Stimulated activated CD8-positive, alpha-beta memory T cell treated with anti-CD3 and anti-CD28 coated beads, Interleukin-15, amount 100 ng/mL, for 1 hour (primary cell): ENCODE data around the gene GRB10.

Experiments used
- DNase-seq: peaks from one replicate; pipeline ENCODE4 v3.0.0-alpha.2; 2020; ENCODE audit warnings: low read depth

Gene GRB10

DNA sequence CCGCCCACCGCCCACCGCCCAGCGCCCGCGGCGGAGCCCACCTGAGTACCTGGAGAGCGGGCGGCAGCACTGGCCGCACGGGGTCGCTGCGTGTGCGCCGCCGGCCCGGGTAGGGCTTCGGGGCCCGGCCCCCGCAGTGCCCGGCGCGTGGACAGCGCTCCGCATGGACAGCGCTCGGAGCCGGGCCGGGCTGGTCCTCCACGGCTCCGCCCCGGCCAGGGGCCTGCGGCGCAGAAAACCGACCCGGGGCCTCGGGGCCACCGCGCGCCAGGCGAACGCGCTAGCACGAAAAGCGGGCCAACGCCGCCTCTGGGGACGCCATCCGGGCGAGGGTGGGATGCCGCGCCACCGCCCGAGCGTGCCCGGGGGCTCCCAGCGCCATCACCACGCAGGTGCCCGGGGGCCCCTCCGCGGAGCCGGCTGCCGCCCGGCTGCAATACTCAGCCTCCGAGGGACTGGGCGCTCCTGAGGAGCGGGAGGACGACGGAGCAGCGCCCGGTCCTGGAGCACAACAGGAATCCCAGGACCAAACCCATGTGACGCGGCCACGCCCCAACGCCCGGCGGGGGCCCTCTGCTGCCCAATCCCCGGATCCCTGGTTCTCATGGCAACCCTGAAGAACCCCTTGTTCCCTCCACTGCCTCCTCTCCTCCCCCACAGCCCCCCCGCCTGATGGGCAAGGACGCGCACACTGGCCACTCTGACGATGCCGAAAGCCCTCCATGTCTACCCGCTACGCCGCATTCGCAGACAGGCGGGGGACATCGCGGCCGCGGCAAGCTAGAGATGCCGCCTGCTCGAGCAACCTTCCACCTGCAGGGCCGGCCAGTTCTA lies at the start of gene GRB10:
Gene GRB10 (minus strand): TSS at position 522 of the 834 bp plus-strand sequence. CDS start 50,574 bp downstream, outside the sequence.
- DNase-seq, result no peak

DNA sequence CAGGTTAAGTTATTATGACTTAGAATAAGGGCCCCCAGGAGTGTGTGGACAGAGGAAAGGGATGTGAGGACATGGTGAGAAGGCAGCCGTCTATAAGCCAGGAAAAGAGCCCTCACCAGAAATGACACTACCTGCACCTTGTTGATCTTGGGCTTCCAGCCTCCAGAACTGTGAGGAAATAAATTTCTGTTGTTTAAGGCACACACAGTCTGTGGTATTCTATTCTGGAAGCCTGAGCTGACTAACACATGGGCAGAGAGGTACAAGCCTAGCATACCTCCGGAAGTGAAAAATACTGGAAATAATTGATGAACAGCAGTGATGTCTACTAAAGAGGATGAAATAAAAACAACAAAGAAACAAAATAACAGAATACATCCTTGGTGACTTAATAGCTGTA lies 46.1 kb upstream of the GRB10 start:
- no peak for DNase-seq

DNA sequence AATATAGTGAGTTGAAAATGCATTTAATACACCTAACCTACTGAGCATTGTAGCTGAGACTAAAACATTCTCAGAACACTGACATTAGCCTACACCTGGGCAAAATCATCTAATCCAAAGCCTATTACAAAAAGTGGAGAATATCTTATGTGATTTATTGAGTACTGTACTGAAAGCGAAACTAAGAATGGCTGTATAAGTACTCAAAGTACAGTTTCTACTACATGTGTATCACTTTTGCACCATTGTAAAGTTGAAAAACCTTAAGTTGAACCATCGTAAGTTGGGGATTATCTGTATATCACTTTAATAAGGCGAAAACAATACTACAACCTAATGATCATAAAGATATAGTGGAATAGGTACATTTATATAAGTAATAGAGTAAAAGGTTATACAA lies 45.4 kb upstream of the GRB10 start:
- no peak for DNase-seq

DNA sequence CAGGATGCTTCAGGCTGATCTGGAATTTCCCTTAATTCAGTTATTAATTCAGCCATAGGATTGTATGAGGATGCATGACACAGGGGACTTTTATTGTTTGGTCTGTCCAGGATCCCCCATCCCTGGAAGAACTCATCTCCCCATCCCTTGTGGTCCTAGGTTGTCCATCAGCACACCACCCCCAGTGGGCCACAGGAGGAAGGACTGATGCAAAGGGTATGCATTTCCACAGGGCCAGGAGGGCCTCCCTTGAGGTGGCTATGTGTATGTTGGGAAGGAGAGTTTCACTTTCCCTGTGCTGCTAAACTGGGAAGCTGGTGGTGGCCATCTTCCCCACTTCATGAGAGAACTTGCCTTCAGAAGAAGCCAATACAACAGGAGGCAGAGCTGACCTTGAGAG lies 44.6 kb upstream of the GRB10 start:
- no peak for DNase-seq

DNA sequence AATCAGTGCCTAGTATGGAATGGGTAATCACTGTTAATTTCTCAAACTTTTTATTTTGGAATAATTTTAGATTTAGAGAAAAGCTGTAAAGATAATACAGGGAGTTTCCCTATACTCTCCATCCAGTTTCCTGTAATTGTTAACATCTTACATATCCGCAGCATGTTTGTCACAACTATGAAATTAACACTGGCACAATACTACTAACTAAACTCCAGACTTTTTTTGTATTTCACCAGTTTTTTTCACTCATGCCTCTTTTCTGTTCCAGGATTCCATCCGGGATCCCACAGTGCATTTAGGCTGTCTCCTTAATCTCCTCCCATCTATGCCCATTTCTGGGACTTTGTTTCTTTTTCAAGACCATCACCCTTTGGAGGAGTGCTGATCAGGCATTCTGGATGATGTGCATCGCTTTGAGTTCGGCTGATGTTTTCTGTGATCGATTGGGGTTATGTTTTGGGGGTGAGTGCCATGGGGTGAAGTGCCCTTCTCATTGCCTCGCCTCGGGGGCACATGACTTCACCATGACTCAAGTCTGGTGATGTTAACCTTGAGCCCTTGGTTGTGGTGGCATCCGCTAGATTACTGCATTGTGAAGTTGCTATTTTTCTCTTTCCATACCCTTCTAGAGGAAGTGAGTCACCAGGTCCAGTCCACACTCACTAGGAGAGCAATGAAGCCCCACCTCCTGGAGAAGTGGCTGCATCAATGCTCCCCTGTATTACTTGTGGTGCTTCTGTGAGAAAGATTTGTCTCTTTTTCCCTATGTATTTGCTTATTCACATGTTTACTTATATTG lies 43.9 kb upstream of the GRB10 start:
- no peak for DNase-seq

DNA sequence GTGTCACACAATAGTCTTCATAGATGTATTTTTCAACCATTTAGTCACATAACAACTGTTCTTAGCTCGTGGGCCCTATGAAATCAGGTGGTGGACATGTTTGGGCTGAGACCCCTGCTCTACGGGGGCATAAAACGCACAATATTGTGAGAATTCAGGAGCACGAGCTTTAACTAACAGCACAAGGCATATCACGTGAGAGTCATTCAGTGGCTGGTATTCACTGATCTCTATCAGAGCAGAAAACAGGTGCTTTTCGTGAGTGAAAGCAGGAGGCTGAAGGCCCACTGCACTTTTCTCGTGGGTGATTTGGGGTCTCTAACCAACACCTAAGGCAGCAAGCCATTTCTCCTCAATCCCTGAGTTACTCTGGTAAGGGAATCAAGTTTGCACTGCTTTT lies 42.8 kb upstream of the GRB10 start:
- no peak for DNase-seq

DNA sequence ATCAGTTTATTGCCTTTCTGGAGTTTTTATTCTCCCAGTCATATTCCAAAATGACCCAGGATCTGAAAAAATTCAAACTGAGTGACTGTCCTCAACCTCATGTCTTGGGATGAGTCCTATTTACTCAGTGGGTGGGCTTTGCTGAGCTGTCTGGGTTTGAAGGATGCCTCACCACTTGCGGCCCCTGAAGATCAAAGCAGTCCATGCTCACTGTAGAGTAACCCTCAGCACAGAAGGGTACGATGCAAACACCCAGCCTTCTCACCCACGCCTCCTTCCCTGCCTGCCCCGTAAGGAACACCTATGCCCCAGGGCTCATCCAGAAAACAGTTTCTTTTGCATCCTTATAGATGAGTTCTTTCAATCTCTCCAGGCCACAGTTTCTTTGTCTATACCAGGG lies 42.2 kb upstream of the GRB10 start:
- DNase-seq, result no peak

DNA sequence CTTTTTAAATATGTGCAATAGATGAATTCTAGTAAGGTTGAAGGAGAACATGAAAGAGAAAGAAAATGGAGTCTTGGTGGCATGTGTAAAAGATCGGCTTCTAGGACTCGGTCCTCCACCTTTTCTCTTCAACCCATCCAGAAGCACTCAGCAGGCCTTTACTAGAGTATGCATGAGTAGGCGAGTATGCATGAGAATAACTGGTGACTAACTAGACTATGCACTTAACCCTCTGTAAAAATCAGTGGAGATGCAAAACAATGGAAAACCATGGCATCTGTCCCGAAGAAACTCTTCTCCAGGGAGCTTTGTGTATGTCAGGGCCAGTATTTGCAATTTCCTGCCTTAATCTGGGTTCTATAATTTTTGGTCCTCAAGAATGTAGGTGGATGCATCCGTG lies 40.0 kb upstream of the GRB10 start:
- no peak for DNase-seq

DNA sequence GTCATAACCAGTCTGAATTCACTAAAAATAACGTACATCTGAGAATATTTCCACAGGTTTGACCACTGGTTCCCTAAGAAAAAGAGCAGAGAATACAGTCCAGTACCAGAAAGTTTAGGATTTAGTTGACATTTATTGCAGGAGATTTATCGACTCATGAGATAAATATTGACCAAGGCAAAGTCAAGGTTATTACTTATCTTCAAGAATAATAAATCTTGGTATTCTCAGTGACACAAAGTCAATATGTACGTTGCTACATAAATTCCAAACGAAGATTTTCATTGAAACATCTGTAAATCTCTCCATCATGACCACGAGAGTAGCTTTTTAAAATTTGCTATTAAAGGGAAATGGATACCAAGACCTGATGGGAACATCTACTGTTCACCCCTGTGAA lies 39.4 kb upstream of the GRB10 start:
- DNase-seq, result no peak

DNA sequence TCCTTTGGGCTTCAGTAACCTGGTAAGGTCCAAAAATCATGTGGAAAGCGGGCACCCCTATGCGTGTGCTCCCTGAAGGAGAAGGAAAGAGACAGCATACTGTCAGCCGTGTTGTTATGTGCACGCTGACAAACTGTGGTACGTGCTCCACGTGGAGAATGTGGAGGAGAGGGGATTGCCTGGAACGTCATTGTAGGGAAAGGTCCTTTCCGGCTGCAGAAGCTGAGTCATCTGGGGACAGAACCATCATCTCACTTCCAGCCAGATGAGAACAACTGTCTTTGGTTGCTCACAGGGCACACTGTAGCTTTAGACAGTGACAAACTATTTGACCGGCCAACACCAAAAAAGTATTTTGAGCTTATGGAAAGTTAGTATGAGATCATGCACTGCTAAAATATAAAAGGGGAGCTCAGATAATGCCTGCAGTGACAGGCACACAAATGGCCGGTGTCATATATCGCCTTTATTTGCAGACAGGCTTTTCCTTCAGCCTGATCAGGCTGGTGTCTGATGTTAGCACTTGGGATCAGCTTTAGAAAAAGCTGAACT lies 38.8 kb upstream of the GRB10 start:
- no peak for DNase-seq

DNA sequence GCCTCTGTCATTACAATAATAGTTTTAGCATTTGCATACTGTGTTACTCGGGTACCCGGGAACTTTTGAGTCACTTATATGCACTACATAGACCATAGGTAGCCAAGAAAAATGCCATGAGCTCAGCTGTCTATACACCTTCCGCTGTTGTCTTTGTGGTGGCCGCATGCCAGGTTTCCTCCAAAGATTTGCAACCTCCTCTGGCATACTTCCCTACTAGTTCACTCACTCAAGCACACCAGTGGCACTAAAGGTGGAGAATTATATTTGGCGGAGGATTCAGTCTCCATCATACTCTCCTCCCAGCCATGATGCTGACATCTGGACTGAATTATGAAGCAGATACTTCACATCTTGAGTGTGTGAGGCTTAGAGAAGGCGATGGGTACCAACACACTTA lies 35.6 kb upstream of the GRB10 start:
- no peak for DNase-seq

DNA sequence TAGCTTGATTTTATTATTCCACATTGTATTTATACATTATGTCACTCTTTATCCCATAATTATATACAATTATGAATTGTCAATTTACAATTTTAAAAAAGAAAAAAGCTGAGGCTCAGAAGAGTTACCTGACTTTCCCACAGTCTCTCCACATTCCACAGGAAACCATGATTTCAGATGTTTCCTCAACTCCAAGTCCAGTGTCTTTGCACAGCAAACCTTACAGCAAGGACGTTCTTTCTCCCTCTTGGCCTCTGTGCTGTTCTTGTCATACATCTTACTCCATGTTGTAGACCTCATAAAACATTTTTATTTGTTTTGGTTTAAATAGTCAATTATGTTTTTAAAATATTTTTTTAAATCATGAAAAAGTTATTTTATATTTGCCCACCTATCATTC lies 34.9 kb upstream of the GRB10 start:
- no peak for DNase-seq

DNA sequence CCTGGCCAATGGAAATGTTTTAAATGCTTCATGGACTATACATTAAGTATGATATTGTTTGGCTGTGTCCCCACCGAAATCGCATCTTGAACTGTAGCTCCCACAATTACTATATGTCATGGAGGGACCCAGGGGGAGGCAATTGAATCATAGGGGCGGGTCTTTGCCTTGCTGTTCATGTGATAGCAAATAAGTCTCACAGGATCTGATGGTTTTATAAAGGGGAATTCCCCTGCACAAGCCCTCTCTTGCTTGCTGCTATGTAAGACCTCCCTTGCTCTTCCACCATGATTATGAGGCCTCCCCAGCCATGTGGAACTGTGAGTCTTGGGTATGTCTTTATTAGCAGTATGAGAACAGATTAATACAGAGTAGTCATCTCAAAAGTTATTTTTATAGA lies 32.4 kb upstream of the GRB10 start:
- DNase-seq, result no peak

DNA sequence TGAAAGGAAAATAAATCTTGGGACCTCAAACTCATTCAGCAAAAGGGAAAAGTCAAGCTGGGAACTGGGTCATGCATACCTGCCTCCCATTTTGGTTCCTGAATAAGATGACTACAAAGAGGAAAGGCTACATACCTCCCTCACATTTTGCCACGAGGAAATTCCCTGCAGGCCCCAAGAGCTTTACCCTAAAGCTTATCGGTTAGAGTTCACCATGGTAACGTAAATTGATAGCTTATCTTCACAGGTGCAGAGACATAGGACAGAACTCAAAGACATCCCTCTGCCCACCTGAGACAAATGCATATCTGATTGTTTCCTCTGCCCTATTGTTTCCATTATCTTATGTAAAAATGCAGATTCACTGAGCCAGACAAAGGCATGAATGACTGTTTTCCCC lies 31.5 kb upstream of the GRB10 start:
- DNase-seq, result no peak

DNA sequence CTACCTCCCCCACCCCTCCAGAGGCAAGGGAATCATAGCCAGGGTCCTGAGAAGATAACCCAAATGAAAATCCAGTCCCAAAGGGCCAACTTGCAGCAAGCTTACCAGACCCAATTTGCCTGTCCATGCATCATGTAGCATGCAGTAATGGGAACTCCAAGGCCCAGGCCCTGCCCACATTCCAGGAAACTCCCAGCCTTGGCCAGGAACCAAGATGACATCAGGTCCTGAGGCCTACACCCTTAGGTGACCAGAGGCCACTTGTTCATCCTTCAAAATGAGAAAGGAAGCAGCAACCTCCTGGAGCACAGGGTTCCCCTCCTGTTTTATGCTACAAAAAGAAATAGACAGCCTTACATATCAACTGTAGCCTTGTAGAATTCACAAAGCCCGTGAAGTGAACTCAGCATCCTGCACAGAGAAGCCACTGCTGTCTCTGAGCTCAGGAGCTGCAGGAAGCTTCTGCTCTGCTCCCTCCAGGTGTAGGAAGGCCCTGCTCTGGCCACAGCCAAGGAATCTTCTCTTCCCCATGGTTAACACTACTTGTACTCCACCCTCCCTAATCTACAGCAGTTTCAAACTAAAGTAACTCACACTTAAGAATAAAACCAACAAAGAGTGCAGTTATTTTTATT lies 30.3 kb upstream of the GRB10 start:
- no peak for DNase-seq

DNA sequence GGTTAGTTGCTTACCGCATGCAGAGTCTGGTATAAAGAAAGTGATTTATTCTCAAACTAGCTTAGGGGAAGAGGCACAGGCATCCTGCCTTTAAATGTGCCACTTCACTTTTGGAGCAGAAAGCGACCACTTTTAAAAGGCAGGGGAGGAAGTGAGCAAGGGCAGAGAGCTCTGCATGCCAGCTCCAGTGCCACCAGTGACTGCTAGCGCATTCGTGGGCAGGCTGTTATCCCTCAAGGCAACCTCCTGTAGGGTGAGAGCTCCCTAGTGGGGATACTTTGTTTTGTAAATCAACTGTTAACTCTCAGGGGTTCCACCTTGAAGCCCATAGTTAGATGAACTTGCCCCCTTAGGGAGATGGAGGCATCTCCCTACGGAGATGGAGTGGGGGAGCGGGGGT lies 29.4 kb upstream of the GRB10 start:
- no peak for DNase-seq

DNA sequence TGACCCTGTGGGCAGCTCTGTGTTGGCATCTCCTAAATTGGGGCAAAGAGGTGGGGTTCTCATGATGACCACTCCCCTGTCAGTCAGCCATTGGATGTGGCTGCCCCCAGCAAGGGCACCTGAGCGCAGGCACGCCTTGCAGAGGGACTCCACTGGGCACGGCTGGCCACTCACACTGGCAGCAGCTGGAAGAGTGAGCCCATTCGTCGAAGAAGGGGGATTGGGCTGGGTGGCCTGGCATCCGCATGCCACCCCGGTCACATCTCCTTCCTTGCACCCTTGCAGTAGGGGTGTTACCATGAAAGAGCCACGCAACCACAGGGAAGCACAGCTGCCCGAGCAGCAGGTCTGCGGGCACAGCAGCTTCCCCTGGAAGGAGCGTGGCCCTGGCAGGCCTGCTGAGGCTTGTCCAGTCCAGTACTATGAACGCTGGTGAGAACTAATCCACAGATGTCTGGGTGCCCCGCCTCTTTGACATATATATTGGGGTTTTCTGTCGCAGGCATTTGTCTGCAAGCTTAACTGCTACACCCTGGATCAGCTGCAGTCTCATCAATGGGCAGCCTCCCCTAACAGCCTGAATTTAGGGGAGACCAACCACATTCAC lies 25.7 kb upstream of the GRB10 start:
- no peak for DNase-seq

DNA sequence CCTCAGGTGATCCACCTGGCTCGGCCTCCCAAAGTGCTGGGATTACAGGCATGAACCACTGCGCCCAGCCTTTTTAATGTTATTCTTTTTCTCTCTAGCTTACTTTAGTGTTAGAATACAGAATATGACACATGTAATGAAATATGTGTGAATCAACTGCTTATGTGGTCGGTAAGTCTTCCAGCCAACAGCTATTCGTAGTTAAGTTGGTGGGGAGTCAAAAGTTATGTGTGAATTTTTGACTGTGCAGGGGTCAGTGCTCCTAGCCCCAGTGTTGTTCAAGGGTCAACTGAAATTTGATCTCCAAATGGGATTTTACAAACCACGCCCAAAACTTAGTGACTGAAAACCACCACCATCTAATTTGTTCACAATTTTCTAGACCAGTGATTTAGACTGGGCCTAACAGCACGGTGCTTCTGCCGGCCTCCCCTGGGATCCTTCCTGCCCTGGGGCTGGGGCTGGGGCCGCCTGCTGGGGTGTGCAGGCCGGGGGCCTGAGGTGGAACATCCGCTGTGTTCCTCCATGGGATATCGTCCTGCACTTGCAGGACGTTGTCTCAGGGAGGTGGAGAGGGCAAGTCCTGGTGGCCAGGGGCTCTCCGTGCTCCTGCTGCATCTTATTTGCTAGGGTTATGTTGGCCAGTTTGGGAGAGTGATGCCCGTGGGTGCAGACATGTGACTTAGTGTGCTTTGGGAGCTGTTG lies 24.5 kb upstream of the GRB10 start:
- DNase-seq, result no peak

DNA sequence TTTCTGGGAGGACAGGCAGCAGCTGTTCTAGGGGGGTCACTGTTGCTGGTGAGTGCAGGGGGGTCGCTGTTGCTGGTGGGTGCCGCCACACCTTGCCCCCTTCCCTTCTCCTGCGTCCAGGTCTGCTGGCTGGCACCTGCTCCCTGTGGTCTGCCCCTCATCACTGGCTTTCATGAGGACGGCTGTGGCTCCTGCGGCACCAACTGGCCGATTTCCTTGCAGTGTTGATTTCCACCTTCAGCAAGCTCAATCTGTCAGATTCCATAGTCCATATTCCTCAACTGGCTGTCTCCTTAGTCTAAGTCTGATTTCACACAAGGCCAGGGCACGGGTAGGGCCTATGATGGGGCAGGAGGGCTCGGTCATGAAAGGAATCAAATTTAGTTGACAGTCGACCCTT lies 23.4 kb upstream of the GRB10 start:
- DNase-seq, result no peak

DNA sequence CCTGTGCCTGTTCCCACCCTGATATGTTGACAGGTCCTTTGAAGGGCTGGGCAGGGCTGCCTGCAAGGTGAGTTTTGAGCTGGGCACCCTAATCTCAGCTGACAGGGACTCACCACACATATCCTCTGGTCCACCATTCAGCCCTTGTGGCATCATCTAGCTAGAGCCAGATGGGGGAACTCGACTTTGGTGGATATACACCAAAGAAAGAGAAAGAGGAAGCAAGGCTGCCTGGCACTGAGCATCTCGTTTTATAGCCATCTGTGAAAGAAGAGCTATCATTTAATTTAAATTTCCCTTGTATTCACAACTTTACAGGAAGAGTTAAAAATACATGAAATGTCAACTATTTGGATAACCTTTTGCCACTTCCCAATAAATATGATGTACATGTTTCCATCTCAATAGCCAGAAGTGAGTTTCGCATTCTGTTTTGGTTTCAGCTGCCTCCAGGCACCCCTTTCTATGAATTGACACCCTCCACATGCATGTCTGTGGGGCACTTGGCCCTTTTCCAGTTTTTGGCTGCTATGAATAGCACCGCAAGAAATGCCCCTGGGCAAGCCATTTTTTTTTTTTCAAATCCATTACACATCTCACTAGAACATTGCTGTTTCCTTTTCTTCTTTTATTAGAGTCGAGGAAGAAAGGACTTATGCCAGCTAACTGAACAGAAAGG lies 22.9 kb upstream of the GRB10 start:
- DNase-seq, result no peak
